Ishikawa (cell line): ENCODE results near the gene MOV10.

ENCODE experiments used
- CREB1 ChIP-seq: IDR thresholded peaks from 2 replicates; pipeline ENCODE4 v1.6.1; 2012; ENCODE audit warnings: low read depth
- EGR1 ChIP-seq: IDR thresholded peaks from 2 replicates; pipeline ENCODE4 v1.6.1; 2012
- EP300 ChIP-seq: IDR thresholded peaks from 2 replicates; pipeline ENCODE4 v1.6.1; 2012; ENCODE audit warnings: borderline replicate concordance
- FOXM1 ChIP-seq: IDR thresholded peaks from 2 replicates; pipeline ENCODE4 v1.6.1; 2012; ENCODE audit warnings: low read depth, borderline replicate concordance
- NFIC ChIP-seq: IDR thresholded peaks from 2 replicates; pipeline ENCODE4 v1.6.1; 2012
- RAD21 ChIP-seq: IDR thresholded peaks from 2 replicates; pipeline ENCODE4 v1.6.1; 2012; ENCODE audit warnings: low read depth
- TAF1 ChIP-seq: IDR thresholded peaks from 2 replicates; pipeline ENCODE4 v1.6.1; 2012; ENCODE audit warnings: low read depth, mild to moderate bottlenecking
- TCF12 ChIP-seq: IDR thresholded peaks from 2 replicates; pipeline ENCODE4 v1.6.1; 2012; ENCODE audit warnings: low read depth
- YY1 ChIP-seq: IDR thresholded peaks from 2 replicates; pipeline ENCODE4 v1.6.1; 2012; ENCODE audit warnings: low read depth
- ZBTB7A ChIP-seq: IDR thresholded peaks from 2 replicates; pipeline ENCODE4 v1.6.1; 2012; ENCODE audit warnings: low read depth
- TF ChIP-seq, protein P1 (sequence below): IDR thresholded peaks from 2 replicates; pipeline ENCODE4 v1.6.1; 2012; ENCODE audit warnings: low read depth, mild to moderate bottlenecking
- TF ChIP-seq, protein P2 (sequence below): IDR thresholded peaks from 2 replicates; pipeline ENCODE4 v1.6.1; 2012
- TF ChIP-seq, protein P3 (sequence below): IDR thresholded peaks from 2 replicates; pipeline ENCODE4 v1.6.1; 2012

DNA sequence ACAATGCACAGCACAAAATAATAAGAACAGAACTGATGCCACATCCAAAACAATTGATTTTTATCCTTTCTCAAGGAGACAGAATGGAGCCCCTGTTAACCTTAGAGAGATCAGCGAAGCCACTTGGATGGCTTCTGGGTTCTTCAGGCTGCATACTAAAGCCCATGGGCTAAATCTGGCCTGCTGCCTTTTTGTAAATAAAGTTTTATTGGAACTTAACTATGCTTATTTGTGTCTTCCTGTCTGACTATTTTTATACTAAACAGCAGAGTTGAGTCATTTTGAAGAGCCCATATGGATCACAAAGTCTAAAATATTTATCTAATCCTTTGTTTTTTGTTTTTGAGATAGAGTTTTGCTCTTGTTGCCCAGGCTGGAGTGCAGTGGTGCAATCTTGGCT, 57.0 kb downstream of the MOV10 start:
- TF ChIP-seq FOXM1 (no peak), TCF12 (no peak), NFIC (no peak), RAD21 (no peak), EP300 (no peak), YY1 (no peak), TAF1 (no peak), ZBTB7A (no peak), EGR1 (no peak), CREB1 (no peak)
- TF ChIP-seq, protein P1, sequence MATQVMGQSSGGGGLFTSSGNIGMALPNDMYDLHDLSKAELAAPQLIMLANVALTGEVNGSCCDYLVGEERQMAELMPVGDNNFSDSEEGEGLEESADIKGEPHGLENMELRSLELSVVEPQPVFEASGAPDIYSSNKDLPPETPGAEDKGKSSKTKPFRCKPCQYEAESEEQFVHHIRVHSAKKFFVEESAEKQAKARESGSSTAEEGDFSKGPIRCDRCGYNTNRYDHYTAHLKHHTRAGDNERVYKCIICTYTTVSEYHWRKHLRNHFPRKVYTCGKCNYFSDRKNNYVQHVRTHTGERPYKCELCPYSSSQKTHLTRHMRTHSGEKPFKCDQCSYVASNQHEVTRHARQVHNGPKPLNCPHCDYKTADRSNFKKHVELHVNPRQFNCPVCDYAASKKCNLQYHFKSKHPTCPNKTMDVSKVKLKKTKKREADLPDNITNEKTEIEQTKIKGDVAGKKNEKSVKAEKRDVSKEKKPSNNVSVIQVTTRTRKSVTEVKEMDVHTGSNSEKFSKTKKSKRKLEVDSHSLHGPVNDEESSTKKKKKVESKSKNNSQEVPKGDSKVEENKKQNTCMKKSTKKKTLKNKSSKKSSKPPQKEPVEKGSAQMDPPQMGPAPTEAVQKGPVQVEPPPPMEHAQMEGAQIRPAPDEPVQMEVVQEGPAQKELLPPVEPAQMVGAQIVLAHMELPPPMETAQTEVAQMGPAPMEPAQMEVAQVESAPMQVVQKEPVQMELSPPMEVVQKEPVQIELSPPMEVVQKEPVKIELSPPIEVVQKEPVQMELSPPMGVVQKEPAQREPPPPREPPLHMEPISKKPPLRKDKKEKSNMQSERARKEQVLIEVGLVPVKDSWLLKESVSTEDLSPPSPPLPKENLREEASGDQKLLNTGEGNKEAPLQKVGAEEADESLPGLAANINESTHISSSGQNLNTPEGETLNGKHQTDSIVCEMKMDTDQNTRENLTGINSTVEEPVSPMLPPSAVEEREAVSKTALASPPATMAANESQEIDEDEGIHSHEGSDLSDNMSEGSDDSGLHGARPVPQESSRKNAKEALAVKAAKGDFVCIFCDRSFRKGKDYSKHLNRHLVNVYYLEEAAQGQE: no peak
- TF ChIP-seq, protein P2, sequence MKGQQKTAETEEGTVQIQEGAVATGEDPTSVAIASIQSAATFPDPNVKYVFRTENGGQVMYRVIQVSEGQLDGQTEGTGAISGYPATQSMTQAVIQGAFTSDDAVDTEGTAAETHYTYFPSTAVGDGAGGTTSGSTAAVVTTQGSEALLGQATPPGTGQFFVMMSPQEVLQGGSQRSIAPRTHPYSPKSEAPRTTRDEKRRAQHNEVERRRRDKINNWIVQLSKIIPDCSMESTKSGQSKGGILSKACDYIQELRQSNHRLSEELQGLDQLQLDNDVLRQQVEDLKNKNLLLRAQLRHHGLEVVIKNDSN: no peak
- TF ChIP-seq, protein P3, sequence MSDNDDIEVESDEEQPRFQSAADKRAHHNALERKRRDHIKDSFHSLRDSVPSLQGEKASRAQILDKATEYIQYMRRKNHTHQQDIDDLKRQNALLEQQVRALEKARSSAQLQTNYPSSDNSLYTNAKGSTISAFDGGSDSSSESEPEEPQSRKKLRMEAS: no peak
